Measurements from ENCODE around the gene RCAN2.
A peak's percentile ranks its signal among the peaks of the same experiment; 100 is the strongest.

RCAN2 gene

DNA sequence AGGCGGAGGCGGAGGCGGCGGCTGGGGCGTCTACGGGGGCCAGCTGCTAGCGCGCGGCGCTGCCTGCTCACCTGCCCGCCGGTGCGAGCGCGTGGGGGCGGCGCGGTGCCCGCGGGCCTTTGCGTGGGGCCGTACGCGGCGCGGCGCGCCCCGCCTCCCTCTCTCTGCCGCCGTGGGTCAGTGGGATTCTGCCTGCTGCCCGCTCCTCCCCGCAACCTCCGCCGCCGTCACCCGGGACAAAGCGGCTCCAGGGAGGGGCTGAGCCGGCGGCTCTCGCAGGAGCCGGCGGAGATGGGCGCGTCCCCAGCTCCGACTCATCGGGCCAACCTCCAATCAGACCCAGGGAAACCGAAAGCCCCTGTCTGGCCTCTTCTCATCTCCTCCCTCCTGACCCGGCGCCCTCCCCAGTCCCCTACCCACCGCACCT lies at the start of gene RCAN2:
TSS of gene RCAN2 (minus strand) at position 249 of the 427 bp plus-strand sequence.
- Histone ChIP-seq H3K9ac (ENCODE audit: low read length) (no peak within 1 kb of the TSS), H3K27me3 (ENCODE audit: control insufficient read depth, insufficient read depth, low read length) (peaks cover 3% of the 10 kb centered on the region), H3K27ac (ENCODE audit: low read depth, low read length) (peak within 1 kb of the TSS; percentile 14), H3K4me1 (ENCODE audit: control insufficient read depth, insufficient read depth, low read length) (no peaks in the 10 kb centered on the region), H3K36me3 (ENCODE audit: control insufficient read depth, insufficient read depth, low read length) (no peaks in the 10 kb centered on the region), H3K4me3 (ENCODE audit: low read length) (peak within 1 kb of the TSS; percentile 78)

DNA sequence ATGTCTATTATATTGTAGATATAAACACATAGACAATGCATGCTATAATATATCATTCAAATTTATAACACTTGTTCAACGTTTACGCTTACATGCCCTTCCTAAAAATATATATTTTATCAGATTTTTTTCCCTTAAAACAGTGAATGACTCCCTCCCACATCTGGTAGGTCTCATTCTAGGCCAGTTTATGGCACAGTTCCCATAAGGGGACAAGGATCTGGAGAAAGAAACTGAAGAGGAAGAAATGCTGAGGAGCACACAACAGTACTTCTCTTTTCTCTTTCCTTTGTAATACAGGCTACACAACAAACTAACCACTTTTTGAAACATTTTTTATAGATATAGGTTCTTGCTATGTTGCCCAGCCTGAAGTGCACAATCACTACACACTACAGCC lies 48.6 kb upstream of the RCAN2 start:
- H3K36me3 ChIP-seq (ENCODE audit: control insufficient read depth, insufficient read depth, low read length), result no peaks in the 10 kb centered on the region
- H3K27ac ChIP-seq (ENCODE audit: low read depth, low read length), result no peak overlapping the region
- H3K9ac ChIP-seq (ENCODE audit: low read length), result no peak overlapping the region
- no peaks in the 10 kb centered on the region for H3K27me3 ChIP-seq (ENCODE audit: control insufficient read depth, insufficient read depth, low read length)
- no peak overlapping the region for H3K4me3 ChIP-seq (ENCODE audit: low read length)
- no peaks in the 10 kb centered on the region for H3K4me1 ChIP-seq (ENCODE audit: control insufficient read depth, insufficient read depth, low read length)

DNA sequence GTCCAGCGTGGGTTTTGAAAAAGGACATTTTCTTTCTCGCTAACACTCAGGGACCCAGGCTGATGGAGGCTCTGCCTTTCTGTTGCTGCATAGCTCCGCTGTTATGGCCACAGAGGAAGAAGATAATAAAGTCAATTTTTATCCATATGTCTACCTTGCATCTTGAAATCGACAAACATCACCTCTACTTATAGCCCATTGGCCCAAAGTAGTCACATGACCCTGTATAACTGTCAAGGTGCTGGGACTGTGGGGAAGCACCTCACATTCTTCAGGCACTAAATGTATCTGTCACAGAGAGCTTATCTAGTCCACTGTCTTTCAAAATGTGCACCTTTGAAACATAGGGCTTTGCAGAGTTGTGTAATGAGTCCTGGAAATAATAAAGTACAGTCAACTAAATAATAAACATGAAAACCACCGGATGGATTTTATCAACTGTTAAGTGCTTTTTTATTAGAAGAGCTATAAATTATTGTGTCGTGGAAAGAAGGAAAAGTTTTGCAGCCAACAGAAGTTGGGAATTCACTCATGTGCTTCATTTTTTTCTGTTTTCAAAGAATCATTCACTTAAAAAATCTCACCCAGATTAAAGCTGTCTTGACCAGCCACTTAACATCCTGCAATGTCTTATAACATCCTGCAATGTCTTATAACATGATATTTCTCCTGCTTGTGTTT lies 47.7 kb upstream of the RCAN2 start:
- no peaks in the 10 kb centered on the region for H3K36me3 ChIP-seq (ENCODE audit: control insufficient read depth, insufficient read depth, low read length)
- no peak overlapping the region for H3K9ac ChIP-seq (ENCODE audit: low read length)
- H3K27ac ChIP-seq (ENCODE audit: low read depth, low read length), result no peak overlapping the region
- no peaks in the 10 kb centered on the region for H3K4me1 ChIP-seq (ENCODE audit: control insufficient read depth, insufficient read depth, low read length)
- no peaks in the 10 kb centered on the region for H3K27me3 ChIP-seq (ENCODE audit: control insufficient read depth, insufficient read depth, low read length)
- no peak overlapping the region for H3K4me3 ChIP-seq (ENCODE audit: low read length)

DNA sequence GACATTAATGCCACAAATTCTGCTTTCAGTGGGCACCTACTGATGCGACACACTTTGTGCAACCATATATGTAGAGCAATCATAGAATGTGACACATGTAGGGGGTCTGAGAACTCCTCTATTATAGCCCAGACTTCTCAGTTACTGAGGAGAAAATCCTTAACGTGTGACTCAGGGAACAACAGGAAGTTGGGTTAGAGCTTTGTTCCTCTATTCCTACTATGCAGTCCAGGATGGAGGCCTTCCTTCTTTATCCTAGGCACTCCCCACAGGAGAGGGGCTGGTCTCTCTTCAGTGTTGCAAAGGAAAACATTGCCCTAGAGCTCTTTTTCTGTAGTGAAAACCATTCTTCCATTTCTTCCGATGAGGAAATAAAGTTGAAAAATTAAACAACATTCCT lies 39.6 kb upstream of the RCAN2 start:
- no peak overlapping the region for H3K9ac ChIP-seq (ENCODE audit: low read length)
- no peaks in the 10 kb centered on the region for H3K4me1 ChIP-seq (ENCODE audit: control insufficient read depth, insufficient read depth, low read length)
- no peak overlapping the region for H3K27ac ChIP-seq (ENCODE audit: low read depth, low read length)
- H3K27me3 ChIP-seq (ENCODE audit: control insufficient read depth, insufficient read depth, low read length), result no peaks in the 10 kb centered on the region
- H3K36me3 ChIP-seq (ENCODE audit: control insufficient read depth, insufficient read depth, low read length), result no peaks in the 10 kb centered on the region
- no peak overlapping the region for H3K4me3 ChIP-seq (ENCODE audit: low read length)

DNA sequence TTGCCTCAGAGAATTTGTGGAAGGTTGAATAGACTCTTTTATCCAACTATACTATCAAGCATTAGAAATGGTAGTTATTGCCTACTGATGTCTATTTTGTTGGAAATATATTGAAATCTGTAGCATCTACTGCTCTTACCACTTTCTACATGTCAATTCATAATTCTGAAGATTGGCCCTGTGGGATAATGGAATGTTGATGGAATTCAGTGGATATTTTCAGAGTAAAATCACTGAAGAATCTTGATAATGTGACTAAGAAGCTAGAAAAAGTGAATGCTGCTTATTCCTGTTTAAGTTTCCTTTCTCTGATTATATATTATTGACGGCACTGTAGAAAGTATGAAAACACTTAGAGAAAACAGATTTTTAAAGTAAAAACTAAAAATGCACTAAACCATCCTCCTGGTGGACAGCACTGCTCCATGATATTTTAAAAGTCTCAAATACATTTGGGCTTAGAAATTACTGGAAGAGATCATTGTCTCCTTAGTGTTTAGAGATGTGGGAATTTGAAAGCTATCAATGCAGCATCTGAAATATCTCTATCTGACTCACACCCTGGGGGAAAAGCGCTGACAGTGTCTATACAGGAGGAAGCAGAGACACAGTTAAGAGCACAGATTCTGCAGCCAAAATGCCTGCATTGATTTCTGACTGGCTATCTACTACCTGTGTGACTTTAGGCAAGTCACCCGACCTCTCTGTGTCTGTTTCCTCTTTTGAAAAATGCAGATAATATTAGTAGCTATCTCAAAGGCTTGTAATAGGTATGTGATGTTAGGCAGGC lies 37.9 kb upstream of the RCAN2 start:
- Histone ChIP-seq H3K9ac (ENCODE audit: low read length) (no peak overlapping the region), H3K4me1 (ENCODE audit: control insufficient read depth, insufficient read depth, low read length) (no peaks in the 10 kb centered on the region), H3K36me3 (ENCODE audit: control insufficient read depth, insufficient read depth, low read length) (no peaks in the 10 kb centered on the region), H3K4me3 (ENCODE audit: low read length) (no peak overlapping the region), H3K27ac (ENCODE audit: low read depth, low read length) (no peak overlapping the region), H3K27me3 (ENCODE audit: control insufficient read depth, insufficient read depth, low read length) (no peaks in the 10 kb centered on the region)

DNA sequence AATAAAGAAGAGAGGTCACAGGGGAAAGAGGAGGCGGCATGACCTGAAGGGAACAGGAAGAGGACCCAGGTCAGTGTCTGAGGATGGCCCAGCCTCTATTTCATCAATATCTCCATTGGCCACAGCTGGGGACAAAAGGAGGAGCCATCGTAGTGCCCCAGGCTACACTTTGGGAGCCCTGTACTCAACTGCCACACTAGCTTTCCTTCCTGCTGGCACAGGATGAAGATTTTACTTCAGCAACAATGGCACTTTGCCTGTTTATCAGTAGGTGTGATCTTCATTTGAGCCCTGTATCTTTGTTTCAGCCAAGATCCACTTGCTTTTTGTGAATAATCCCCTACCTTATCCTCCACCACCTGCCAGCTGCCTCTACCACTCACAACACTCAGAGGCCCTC lies 35.4 kb upstream of the RCAN2 start:
- no peak overlapping the region for H3K9ac ChIP-seq (ENCODE audit: low read length)
- H3K27me3 ChIP-seq (ENCODE audit: control insufficient read depth, insufficient read depth, low read length), result no peaks in the 10 kb centered on the region
- H3K4me3 ChIP-seq (ENCODE audit: low read length), result no peak overlapping the region
- H3K36me3 ChIP-seq (ENCODE audit: control insufficient read depth, insufficient read depth, low read length), result no peaks in the 10 kb centered on the region
- no peaks in the 10 kb centered on the region for H3K4me1 ChIP-seq (ENCODE audit: control insufficient read depth, insufficient read depth, low read length)
- H3K27ac ChIP-seq (ENCODE audit: low read depth, low read length), result no peak overlapping the region

DNA sequence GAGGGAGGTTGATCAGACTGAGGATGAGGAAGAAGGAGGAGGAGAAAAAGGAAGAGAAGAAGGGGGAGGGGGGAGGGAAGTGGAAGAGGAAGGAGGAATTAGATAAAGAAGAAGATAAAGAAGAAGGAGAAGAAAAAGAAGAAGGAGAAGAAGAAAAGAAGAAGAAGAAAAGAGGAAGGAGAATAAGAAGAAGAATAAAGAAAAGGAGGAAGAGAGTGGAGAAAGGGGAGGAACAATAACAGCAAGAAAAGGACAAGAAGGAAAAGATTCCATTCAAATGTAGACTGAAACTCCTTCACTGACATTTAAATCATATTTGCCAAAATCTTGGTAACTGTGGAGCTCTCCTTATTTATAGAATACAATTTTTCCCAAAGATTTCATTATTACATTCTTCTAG lies 34.3 kb upstream of the RCAN2 start:
- Histone ChIP-seq H3K4me3 (ENCODE audit: low read length) (no peak overlapping the region), H3K4me1 (ENCODE audit: control insufficient read depth, insufficient read depth, low read length) (no peaks in the 10 kb centered on the region), H3K36me3 (ENCODE audit: control insufficient read depth, insufficient read depth, low read length) (no peaks in the 10 kb centered on the region), H3K27me3 (ENCODE audit: control insufficient read depth, insufficient read depth, low read length) (no peaks in the 10 kb centered on the region), H3K27ac (ENCODE audit: low read depth, low read length) (no peak overlapping the region), H3K9ac (ENCODE audit: low read length) (no peak overlapping the region)

DNA sequence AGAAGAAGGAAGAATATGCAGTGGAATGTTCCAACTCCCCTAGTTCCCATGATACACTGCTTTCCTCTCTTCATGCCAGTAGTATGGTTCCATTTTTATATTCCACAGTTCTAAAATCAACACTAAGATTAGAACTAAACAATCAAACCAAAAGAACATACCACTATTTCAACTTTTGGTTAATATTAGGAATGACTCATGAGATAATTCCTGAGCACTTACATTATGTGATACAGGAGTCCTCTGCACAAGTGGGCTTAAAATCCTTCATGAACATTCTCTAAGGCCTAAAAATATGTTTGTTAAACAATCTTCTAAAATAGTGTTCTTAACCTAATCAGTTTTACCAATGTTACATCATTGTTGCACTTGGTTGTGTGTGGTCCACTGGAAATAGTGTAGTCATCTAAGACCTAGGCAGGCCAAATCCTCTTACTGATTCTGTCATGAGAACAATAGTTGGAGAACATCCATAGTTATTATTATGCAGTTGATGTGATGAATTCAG lies 30.3 kb upstream of the RCAN2 start:
- H3K36me3 ChIP-seq (ENCODE audit: control insufficient read depth, insufficient read depth, low read length), result no peaks in the 10 kb centered on the region
- H3K4me1 ChIP-seq (ENCODE audit: control insufficient read depth, insufficient read depth, low read length), result no peaks in the 10 kb centered on the region
- H3K4me3 ChIP-seq (ENCODE audit: low read length), result no peak overlapping the region
- no peaks in the 10 kb centered on the region for H3K27me3 ChIP-seq (ENCODE audit: control insufficient read depth, insufficient read depth, low read length)
- no peak overlapping the region for H3K9ac ChIP-seq (ENCODE audit: low read length)
- H3K27ac ChIP-seq (ENCODE audit: low read depth, low read length), result no peak overlapping the region

DNA sequence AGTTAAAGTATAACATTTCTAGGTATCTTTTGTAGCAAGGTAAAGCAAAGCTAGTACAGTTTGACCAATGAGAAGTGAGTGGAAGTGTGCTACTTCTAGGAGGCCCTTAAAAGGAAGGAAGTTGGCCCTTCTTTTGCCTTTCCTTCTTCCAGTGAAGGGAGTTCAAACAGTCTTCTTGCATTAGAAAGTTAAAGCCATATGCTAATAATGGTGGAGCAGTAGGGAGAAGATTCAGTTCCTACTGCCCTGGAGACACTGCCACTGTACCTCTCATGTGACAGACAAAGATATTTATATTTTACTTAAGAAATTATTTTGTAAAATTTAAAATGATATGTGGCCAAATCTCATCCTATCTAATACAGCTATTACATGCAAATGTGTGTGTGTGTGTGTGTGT lies 26.0 kb upstream of the RCAN2 start:
- Histone ChIP-seq H3K9ac (ENCODE audit: low read length) (no peak overlapping the region), H3K27ac (ENCODE audit: low read depth, low read length) (no peak overlapping the region), H3K4me1 (ENCODE audit: control insufficient read depth, insufficient read depth, low read length) (no peaks in the 10 kb centered on the region)

DNA sequence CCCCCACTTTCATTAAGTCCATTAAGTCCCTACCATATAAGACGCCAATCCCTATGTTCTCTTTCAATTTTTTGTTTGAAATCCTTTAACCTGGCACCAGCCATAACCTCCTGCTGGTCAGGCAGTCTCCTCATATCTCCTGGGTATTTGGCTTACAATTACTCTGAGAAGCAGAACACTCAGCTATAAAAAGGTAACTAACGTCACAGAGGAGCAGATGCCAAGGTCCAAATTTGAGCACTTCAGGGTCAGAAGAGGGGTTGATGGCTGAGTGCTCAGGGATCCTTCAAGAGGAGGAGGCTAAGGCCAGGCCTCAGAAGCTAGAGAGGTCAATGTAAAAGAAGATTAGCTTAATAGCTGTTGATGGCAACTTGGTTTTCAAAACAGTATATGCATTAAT lies 22.3 kb upstream of the RCAN2 start:
- no peak overlapping the region for H3K4me3 ChIP-seq (ENCODE audit: low read length)
- no peak overlapping the region for H3K27ac ChIP-seq (ENCODE audit: low read depth, low read length)
- H3K36me3 ChIP-seq (ENCODE audit: control insufficient read depth, insufficient read depth, low read length), result no peaks in the 10 kb centered on the region
- no peaks in the 10 kb centered on the region for H3K4me1 ChIP-seq (ENCODE audit: control insufficient read depth, insufficient read depth, low read length)
- H3K27me3 ChIP-seq (ENCODE audit: control insufficient read depth, insufficient read depth, low read length), result no peaks in the 10 kb centered on the region
- H3K9ac ChIP-seq (ENCODE audit: low read length), result no peak overlapping the region

More for the DNA sequence above, 26.0 kb upstream of the RCAN2 start:
- no peaks in the 10 kb centered on the region for H3K36me3 ChIP-seq (ENCODE audit: control insufficient read depth, insufficient read depth, low read length)
- H3K27me3 ChIP-seq (ENCODE audit: control insufficient read depth, insufficient read depth, low read length), result no peaks in the 10 kb centered on the region
- H3K4me3 ChIP-seq (ENCODE audit: low read length), result no peak overlapping the region

DNA sequence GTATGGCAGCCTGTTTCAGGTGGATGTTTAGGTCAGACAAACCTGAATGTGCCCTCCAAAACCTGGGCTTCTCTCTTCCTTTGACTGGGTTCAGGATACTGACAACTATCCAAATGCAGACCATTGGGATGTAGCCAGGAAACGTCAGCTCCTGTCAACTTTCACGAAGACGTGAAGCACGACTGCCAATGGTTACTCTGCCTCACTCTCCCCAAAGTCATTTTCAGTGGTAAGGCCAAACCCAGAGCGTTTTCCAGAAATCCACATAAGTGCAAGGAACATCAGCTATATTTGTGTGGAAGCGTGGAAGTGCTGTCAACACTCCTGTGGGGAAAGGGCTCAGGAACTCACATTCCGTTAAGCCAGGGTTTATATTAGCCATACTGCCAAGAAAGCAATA lies 20.1 kb upstream of the RCAN2 start:
- Histone ChIP-seq H3K36me3 (ENCODE audit: control insufficient read depth, insufficient read depth, low read length) (no peaks in the 10 kb centered on the region), H3K9ac (ENCODE audit: low read length) (no peak overlapping the region), H3K4me1 (ENCODE audit: control insufficient read depth, insufficient read depth, low read length) (no peaks in the 10 kb centered on the region), H3K4me3 (ENCODE audit: low read length) (no peak overlapping the region), H3K27ac (ENCODE audit: low read depth, low read length) (no peak overlapping the region), H3K27me3 (ENCODE audit: control insufficient read depth, insufficient read depth, low read length) (no peaks in the 10 kb centered on the region)

DNA sequence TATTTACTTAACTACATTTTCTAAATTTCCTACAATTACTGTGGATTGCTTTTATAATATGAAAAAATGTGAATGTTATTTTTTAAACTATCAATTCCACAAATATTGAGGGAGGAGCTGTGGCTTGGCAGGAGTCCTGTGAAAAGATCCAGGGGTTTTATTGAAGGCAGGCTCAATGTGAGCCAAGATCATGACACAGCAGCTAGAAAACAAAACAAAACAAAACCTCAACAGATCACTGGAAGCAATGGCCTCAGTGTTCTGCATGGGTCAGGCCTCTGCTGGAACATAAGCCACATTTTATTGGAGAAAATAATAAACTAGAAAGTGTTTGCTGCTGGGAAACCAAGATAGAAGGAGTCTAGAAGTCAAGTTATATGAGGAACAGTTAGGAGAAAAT lies 19.4 kb upstream of the RCAN2 start:
- Histone ChIP-seq H3K27ac (ENCODE audit: low read depth, low read length) (peak overlapping the region; percentile 10), H3K9ac (ENCODE audit: low read length) (no peak overlapping the region), H3K36me3 (ENCODE audit: control insufficient read depth, insufficient read depth, low read length) (no peaks in the 10 kb centered on the region), H3K4me3 (ENCODE audit: low read length) (no peak overlapping the region), H3K27me3 (ENCODE audit: control insufficient read depth, insufficient read depth, low read length) (no peaks in the 10 kb centered on the region), H3K4me1 (ENCODE audit: control insufficient read depth, insufficient read depth, low read length) (no peaks in the 10 kb centered on the region)
